ENCODE data around the gene RNF187. TPM values are rescaled to one million over a fixed set of nuclear protein-coding genes. Genes with fewer than 3 reads are reported as not detected.
A peak's percentile ranks its signal among the peaks of the same experiment; 100 is the strongest.

The RNF187 gene
- total RNA-seq, 4 donors from 2014 or later = 20.8 to 26.5 (median 23.5) TPM

- no peak for ATAC-seq (ENCODE audit: low FRiP score)
- DNase-seq (ENCODE audit: low spot score) = no peak
- TF ChIP-seq, protein P1, sequence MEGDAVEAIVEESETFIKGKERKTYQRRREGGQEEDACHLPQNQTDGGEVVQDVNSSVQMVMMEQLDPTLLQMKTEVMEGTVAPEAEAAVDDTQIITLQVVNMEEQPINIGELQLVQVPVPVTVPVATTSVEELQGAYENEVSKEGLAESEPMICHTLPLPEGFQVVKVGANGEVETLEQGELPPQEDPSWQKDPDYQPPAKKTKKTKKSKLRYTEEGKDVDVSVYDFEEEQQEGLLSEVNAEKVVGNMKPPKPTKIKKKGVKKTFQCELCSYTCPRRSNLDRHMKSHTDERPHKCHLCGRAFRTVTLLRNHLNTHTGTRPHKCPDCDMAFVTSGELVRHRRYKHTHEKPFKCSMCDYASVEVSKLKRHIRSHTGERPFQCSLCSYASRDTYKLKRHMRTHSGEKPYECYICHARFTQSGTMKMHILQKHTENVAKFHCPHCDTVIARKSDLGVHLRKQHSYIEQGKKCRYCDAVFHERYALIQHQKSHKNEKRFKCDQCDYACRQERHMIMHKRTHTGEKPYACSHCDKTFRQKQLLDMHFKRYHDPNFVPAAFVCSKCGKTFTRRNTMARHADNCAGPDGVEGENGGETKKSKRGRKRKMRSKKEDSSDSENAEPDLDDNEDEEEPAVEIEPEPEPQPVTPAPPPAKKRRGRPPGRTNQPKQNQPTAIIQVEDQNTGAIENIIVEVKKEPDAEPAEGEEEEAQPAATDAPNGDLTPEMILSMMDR (IDR thresholded peaks at IDR 0.05) = peak in 1 of 3 donors; percentile 92
These were observed 27.8 kb upstream of the RNF187 start for GRCh38 chr1:228459091-228459993.

GRCh38 chr1:228460821-228461220 is 26.4 kb upstream of the RNF187 start:
- TF ChIP-seq, protein P1 (IDR thresholded peaks at IDR 0.05) = no peak
- ATAC-seq (ENCODE audit: low FRiP score) = no peak
- DNase-seq (ENCODE audit: low spot score) = no peak

DNA sequence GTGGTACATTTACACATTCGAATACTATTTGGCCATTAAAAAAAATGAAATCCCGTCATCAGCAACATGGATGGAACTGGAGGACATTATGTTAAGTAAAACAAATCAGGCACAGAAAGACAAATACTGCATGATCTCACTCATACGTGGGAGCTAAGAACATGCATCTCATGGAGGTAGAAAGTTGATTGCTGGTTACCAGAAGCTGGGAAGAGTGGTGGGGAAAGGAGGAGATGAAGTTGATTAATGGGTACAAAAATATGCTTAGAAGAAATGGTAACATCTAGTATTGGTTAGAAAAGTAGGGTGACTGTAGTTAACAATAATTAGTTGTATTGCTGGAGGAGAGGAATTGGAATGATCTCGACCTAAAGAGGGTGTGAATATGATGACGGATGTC is 24.6 kb upstream of the RNF187 start:
- no peak for ATAC-seq (ENCODE audit: low FRiP score)
- no peak for DNase-seq (ENCODE audit: low spot score)
- TF ChIP-seq, protein P1 (IDR thresholded peaks at IDR 0.05) = no peak

DNA sequence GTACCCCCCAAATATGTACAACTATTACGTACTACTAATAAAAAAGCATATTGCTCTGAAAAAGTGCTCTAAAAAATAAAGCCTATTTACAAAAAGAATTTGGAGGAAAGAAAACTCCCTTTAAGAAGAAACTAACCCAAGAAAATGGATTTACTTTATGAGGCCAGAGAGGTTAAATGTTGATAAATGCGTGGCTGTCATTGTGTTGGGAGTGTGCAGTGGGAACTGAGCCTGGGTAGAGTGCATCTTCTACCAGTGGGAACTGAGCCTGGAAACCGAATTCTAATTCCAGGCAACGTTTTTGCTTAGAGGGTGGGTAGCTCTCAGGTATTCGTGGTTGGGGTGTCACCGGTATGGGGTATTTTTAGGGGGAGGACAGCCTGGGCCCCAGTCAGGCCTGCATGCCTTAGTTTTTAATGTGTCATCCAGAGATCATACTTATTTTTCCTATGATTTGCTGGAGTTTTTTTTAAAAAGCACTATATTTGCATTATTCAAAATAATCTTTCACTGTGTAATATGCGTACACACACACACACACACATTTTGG is 24.1 kb upstream of the RNF187 start:
- DNase-seq (ENCODE audit: low spot score) = no peak
- ATAC-seq (ENCODE audit: low FRiP score) = no peak
- TF ChIP-seq, protein P1 (IDR thresholded peaks at IDR 0.05) = no peak

- TF ChIP-seq, protein P1 (IDR thresholded peaks at IDR 0.05) = no peak
- no peak for DNase-seq (ENCODE audit: low spot score)
- peak; percentile 46 for ATAC-seq (ENCODE audit: low FRiP score)
These were observed 23.4 kb upstream of the RNF187 start for GRCh38 chr1:228463559-228464455.

DNA sequence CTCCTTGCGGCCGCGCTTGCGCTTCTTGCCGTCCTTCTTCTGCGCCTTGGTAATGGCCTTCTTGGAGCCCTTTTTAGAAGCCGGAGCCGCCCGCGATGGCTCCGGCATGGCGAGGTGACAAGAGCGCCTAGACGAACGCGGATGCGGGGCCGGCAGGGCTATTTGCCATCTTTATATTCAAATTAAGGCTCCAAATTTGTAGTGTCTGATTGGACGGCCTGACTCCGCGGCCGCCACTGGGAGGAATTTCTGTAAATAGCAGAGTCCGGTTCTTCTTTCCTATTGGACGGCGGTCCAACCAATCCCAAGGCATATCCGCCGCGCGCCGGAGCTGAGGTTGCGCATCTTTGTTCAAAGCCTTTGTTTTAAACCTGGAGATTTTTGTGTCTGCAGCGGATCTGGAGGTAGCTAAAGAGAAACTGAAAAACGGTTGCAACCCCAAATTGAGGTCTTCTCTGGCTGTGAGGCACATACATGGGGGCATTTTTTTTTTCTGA is 22.6 kb upstream of the RNF187 start:
- TF ChIP-seq, protein P1 (IDR thresholded peaks at IDR 0.05) = no peak
- ATAC-seq (ENCODE audit: low FRiP score) (peak; percentile 77), DNase-seq (ENCODE audit: low spot score) (no peak)
